H9 (cell line): ENCODE measurements around the gene DES. TPM values are rescaled to one million over a fixed set of nuclear protein-coding genes. Genes with fewer than 3 reads are reported as not detected.
A peak's percentile ranks its signal among the peaks of the same experiment; 100 is the strongest.

ENCODE experiments used
- DNase-seq: peaks from one replicate; pipeline ENCODE4 v3.0.0-alpha.2; 2017
- H2AFZ ChIP-seq: one replicate; pipeline ENCODE4 v1.6.1; 2013; ENCODE audit warnings: mild to moderate bottlenecking, low read length, control low read depth, moderate library complexity
- H2AK5ac ChIP-seq: 2 replicates; pipeline ENCODE4 v1.6.1; 2013; ENCODE audit warnings: low read length, control low read depth, mixed read lengths; ENCODE audit not compliant: insufficient read length
- H2BK120ac ChIP-seq: one replicate; pipeline ENCODE4 v1.6.1; 2013; ENCODE audit warnings: low read depth, mild to moderate bottlenecking, low read length, control low read depth, inconsistent platforms; ENCODE audit not compliant: poor library complexity, severe bottlenecking
- H2BK12ac ChIP-seq: 2 replicates; pipeline ENCODE4 v1.6.1; 2013; ENCODE audit warnings: low read length, control low read depth, mixed read lengths, low read depth; ENCODE audit not compliant: insufficient read length
- H2BK15ac ChIP-seq: 2 replicates; pipeline ENCODE4 v1.6.1; 2013; ENCODE audit warnings: low read depth, low read length, control low read depth
- H2BK20ac ChIP-seq: one replicate; pipeline ENCODE4 v1.6.1; 2013; ENCODE audit warnings: low read depth, mild to moderate bottlenecking, low read length, control low read depth, inconsistent platforms; ENCODE audit not compliant: poor library complexity, severe bottlenecking
- H2BK5ac ChIP-seq: 2 replicates; pipeline ENCODE4 v1.6.1; 2013; ENCODE audit warnings: low read length, control low read depth, mixed read lengths; ENCODE audit not compliant: insufficient read length
- H3K14ac ChIP-seq: 2 replicates; pipeline ENCODE4 v1.6.1; 2013; ENCODE audit warnings: low read length, control low read depth; ENCODE audit not compliant: insufficient read depth
- H3K18ac ChIP-seq: 2 replicates; pipeline ENCODE4 v1.6.1; 2013; ENCODE audit warnings: low read depth, mild to moderate bottlenecking, mixed read lengths, low read length, control low read depth; ENCODE audit not compliant: insufficient read length
- H3K23ac ChIP-seq: 2 replicates; pipeline ENCODE4 v1.6.1; 2013; ENCODE audit warnings: low read length, control low read depth, mixed read lengths, low read depth; ENCODE audit not compliant: insufficient read length
- H3K23me2 ChIP-seq: 2 replicates; pipeline ENCODE4 v1.6.1; 2013; ENCODE audit warnings: low read depth, mild to moderate bottlenecking, mixed read lengths, low read length, control low read depth; ENCODE audit not compliant: insufficient read length, poor library complexity, severe bottlenecking
- H3K27ac ChIP-seq: 2 replicates; pipeline ENCODE4 v1.5.1; 2013; ENCODE audit warnings: low read length, control low read depth, mixed read lengths, low read depth; ENCODE audit not compliant: insufficient read length
- H3K27me3 ChIP-seq: 2 replicates; pipeline ENCODE4 v1.6.1; 2013; ENCODE audit warnings: low read length, control low read depth, inconsistent platforms; ENCODE audit not compliant: insufficient read depth
- H3K4ac ChIP-seq: 2 replicates; pipeline ENCODE4 v1.6.1; 2013; ENCODE audit warnings: low read depth, mild to moderate bottlenecking, control low read depth, inconsistent platforms, low read length, moderate library complexity
- H3K4me1 ChIP-seq: 2 replicates; pipeline ENCODE4 v1.6.1; 2013; ENCODE audit warnings: low read length, control low read depth, inconsistent platforms; ENCODE audit not compliant: insufficient read depth
- H3K4me2 ChIP-seq: 2 replicates; pipeline ENCODE4 v1.6.1; 2013; ENCODE audit warnings: low read length, control low read depth, mixed read lengths; ENCODE audit not compliant: insufficient read length, insufficient read depth
- H3K56ac ChIP-seq: 2 replicates; pipeline ENCODE4 v1.6.1; 2013; ENCODE audit warnings: low read depth, mild to moderate bottlenecking, mixed read lengths, low read length, control low read depth; ENCODE audit not compliant: insufficient read length
- H3K79me1 ChIP-seq: 2 replicates; pipeline ENCODE4 v1.6.1; 2013; ENCODE audit warnings: low read depth, mild to moderate bottlenecking, moderate library complexity, low read length, control low read depth, inconsistent platforms; ENCODE audit not compliant: insufficient read depth, poor library complexity, severe bottlenecking
- H3K79me2 ChIP-seq: 2 replicates; pipeline ENCODE4 v1.6.1; 2013; ENCODE audit warnings: low read length, control low read depth, inconsistent platforms; ENCODE audit not compliant: insufficient read depth
- H3K9ac ChIP-seq: 2 replicates; pipeline ENCODE4 v1.6.1; 2013; ENCODE audit warnings: low read length, control low read depth, mixed read lengths; ENCODE audit not compliant: insufficient read length; ENCODE audit errors: extremely low read depth
- H3K9me3 ChIP-seq: one replicate; pipeline ENCODE4 v1.6.1; 2013; ENCODE audit warnings: low read depth, low read length, inconsistent platforms; ENCODE audit not compliant: control insufficient read depth
- H3T11ph ChIP-seq: one replicate; pipeline ENCODE4 v1.6.1; 2013; ENCODE audit warnings: mild to moderate bottlenecking, low read length, control low read depth, inconsistent platforms
- H4K20me1 ChIP-seq: one replicate; pipeline ENCODE4 v1.6.1; 2013; ENCODE audit not compliant: control insufficient read depth, insufficient read length, insufficient read depth
- H4K5ac ChIP-seq: 2 replicates; pipeline ENCODE4 v1.6.1; 2013; ENCODE audit warnings: low read depth, mild to moderate bottlenecking, mixed read lengths, low read length, control low read depth; ENCODE audit not compliant: insufficient read length
- H4K8ac ChIP-seq: replicated peaks from 2 replicates; pipeline ENCODE4 v1.6.1; 2013; ENCODE audit warnings: low read length, control low read depth, mixed read lengths, low read depth; ENCODE audit not compliant: insufficient read length
- H4K91ac ChIP-seq: 2 replicates; pipeline ENCODE4 v1.6.1; 2013; ENCODE audit warnings: low read depth, mild to moderate bottlenecking, moderate library complexity, mixed read lengths, low read length, control low read depth; ENCODE audit not compliant: insufficient read length
- H3K27ac Mint-ChIP-seq, 3 experiments: 2 replicates in 2 of 3; 3 replicates in 1 of 3; pipeline ENCODE4 v1.8.0; 2020 to 2021; ENCODE audit warnings: mixed read lengths in 3 of 3, mild to moderate bottlenecking in 1 of 3, moderate library complexity in 1 of 3
- H3K27me3 Mint-ChIP-seq: 2 replicates; pipeline ENCODE4 v1.8.0; 2021; ENCODE audit warnings: low read depth, mild to moderate bottlenecking, moderate library complexity, mixed read lengths
- H3K36me3 Mint-ChIP-seq, 3 experiments: 2 replicates in 2 of 3; 3 replicates in 1 of 3; pipeline ENCODE4 v1.8.0; 2020 to 2021; ENCODE audit warnings: low read depth in 3 of 3, mixed read lengths in 3 of 3; ENCODE audit not compliant: insufficient read depth in 1 of 3
- H3K4me1 Mint-ChIP-seq, 2 experiments: 2 replicates each; pipeline ENCODE4 v1.8.0; 2020; ENCODE audit warnings: mixed read lengths in 2 of 2
- H3K4me3 Mint-ChIP-seq, 2 experiments: 2 replicates in 1 of 2; 3 replicates in 1 of 2; pipeline ENCODE4 v1.8.0; 2020 to 2021; ENCODE audit warnings: mild to moderate bottlenecking in 2 of 2, mixed read lengths in 2 of 2, moderate library complexity in 1 of 2
- H3K9me3 Mint-ChIP-seq, 2 experiments: 2 replicates in 1 of 2; 3 replicates in 1 of 2; pipeline ENCODE4 v1.8.0; 2020; ENCODE audit warnings: mild to moderate bottlenecking in 2 of 2, mixed read lengths in 2 of 2, moderate library complexity in 1 of 2
- CTCF ChIP-seq: fragments of 200-600 bp; sonication (generic); conservative IDR thresholded peaks from 3 replicates; pipeline ENCODE4 v1.8.0; 2021; ENCODE audit warnings: antibody characterized with exemption, mild to moderate bottlenecking
- WGBS: extraction: QIAGEN DNeasy Blood & Tissue Kit; methylation state at CpG from one replicate; pipeline ENCODE4 v1.1.7; 2013; ENCODE audit warnings: missing lambda C conversion rate, low lambda C conversion rate, mixed read lengths; ENCODE audit not compliant: insufficient read length; ENCODE audit errors: extremely low coverage; 5-methylcytosine and 5-hydroxymethylcytosine counted together
- total RNA-seq: library from RNA; stranded (reverse); gene quantifications from 2 replicates; pipeline ENCODE4 v1.2.1, GENCODE V29; 2021

The DES gene
- total RNA-seq, 1 experiment from 2014 or later: 4.6 TPM

- Mint-ChIP-seq H3K27me3 (peaks cover 18% of the 10 kb centered on the region), H3K4me1 (peaks cover 7 to 10% of the 10 kb centered on the region in 2 experiments), H3K27ac (peak overlapping the region in 2 of 3 experiments; percentile 19 to 32; a peak in 2 of 7 replicates), H3K36me3 (no peaks in the 10 kb centered on the region), H3K4me3 (peak overlapping the region; percentile 24 to 61; a peak in 4 of 5 replicates), H3K9me3 (no peaks in the 10 kb centered on the region; a peak in 1 of 5 replicates)
- Histone ChIP-seq H2AFZ (no peak overlapping the region), H4K91ac (no peak overlapping the region), H3K27ac (no peak overlapping the region), H3K9ac (no peak overlapping the region), H3K23me2 (peaks cover 6% of the 10 kb centered on the region), H3K4me2 (peak overlapping the region; percentile 3), H3K9me3 (no peaks in the 10 kb centered on the region), H3T11ph (no peak overlapping the region), H2BK20ac (no peak overlapping the region), H3K79me2 (no peaks in the 10 kb centered on the region), H4K5ac (no peak overlapping the region), H3K27me3 (no peaks in the 10 kb centered on the region; the same call in 1 of the 2 replicates), H3K14ac (peak overlapping the region; percentile 10; the same call in 1 of the 2 replicates), H2BK5ac (no peak overlapping the region), H3K79me1 (no peaks in the 10 kb centered on the region), H4K8ac (no peak overlapping the region), H3K18ac (peak overlapping the region; percentile 24), H2BK120ac (no peak overlapping the region), H3K23ac (no peak overlapping the region), H2BK12ac (no peak overlapping the region), H3K4me1 (peaks cover 2% of the 10 kb centered on the region; the same call in 1 of the 2 replicates), H4K20me1 (no peaks in the 10 kb centered on the region), H2BK15ac (no peak overlapping the region), H3K56ac (no peak overlapping the region), H2AK5ac (no peak overlapping the region), H3K4ac (no peak overlapping the region)
- DNase-seq: no peak
- no CpG with 5 or more reads among the region's 9 CpGs for WGBS
- TF ChIP-seq CTCF: no peak
Measured at GRCh38 chr2:219434468-219434717, 16.2 kb downstream of the DES start.
